C4-2B (cell line): Measurements from ENCODE around the gene ADAMTS9.

ENCODE experiments used
- H3K27ac ChIP-seq: fragments of 450-650 bp; 2 replicates; pipeline ENCODE4 v1.5.1; 2017
- ZFX ChIP-seq: fragments of 450-650 bp; IDR thresholded peaks from 2 replicates; pipeline ENCODE4 v1.6.1; 2017
- TF ChIP-seq, protein P1 (sequence below): fragments of 450-650 bp; conservative IDR thresholded peaks from 2 replicates; pipeline ENCODE4 v1.5.1; 2017; ENCODE audit warnings: mild to moderate bottlenecking

Gene ADAMTS9

DNA sequence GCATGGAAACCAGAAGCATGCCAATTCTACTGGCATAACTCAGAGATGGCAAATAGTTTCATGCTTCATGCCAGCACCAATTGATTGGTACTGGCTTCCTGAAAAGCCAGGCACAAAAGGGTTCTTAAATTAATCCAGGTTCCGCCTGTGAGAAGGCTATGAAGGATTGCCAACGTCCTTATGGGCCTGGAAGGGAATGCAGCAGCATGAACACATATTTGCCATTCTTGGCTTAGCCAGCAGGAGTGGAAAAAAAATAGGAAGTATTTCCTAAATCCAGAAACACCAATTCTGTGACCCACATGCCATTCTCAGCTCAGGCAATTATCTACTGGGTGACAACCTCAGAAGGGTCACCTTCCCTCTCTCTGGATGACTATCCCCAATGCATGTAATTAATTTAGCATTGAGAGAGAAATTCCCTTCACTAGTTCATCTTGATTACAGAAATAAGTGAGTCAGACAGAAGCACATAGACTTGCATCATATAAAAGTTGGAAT lies 36.0 kb downstream of the ADAMTS9 start:
- TF ChIP-seq, protein P1, sequence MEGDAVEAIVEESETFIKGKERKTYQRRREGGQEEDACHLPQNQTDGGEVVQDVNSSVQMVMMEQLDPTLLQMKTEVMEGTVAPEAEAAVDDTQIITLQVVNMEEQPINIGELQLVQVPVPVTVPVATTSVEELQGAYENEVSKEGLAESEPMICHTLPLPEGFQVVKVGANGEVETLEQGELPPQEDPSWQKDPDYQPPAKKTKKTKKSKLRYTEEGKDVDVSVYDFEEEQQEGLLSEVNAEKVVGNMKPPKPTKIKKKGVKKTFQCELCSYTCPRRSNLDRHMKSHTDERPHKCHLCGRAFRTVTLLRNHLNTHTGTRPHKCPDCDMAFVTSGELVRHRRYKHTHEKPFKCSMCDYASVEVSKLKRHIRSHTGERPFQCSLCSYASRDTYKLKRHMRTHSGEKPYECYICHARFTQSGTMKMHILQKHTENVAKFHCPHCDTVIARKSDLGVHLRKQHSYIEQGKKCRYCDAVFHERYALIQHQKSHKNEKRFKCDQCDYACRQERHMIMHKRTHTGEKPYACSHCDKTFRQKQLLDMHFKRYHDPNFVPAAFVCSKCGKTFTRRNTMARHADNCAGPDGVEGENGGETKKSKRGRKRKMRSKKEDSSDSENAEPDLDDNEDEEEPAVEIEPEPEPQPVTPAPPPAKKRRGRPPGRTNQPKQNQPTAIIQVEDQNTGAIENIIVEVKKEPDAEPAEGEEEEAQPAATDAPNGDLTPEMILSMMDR, result no peak
- no peak for TF ChIP-seq ZFX
- H3K27ac ChIP-seq, result no peak overlapping the region

DNA sequence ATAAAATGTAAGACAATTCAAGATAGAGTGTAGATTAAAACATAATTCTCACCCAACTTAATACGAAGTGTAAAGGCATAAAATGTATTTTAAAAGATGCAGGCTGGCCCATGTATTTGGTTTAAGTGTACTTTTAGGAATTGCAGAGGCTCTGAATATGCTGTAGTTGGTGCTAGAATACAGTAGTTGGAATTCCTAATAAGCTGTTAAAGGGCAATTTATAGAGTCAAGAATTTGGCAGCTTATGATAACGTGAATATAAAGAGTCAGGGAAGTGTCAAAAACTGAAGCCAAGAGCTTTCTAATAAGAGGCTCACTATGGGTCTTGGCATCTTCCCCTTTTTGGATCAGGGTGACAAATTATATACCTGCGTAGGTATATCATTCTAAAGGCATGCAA lies 36.5 kb downstream of the ADAMTS9 start:
- no peak overlapping the region for H3K27ac ChIP-seq
- TF ChIP-seq, protein P1, result no peak
- TF ChIP-seq ZFX, result no peak

DNA sequence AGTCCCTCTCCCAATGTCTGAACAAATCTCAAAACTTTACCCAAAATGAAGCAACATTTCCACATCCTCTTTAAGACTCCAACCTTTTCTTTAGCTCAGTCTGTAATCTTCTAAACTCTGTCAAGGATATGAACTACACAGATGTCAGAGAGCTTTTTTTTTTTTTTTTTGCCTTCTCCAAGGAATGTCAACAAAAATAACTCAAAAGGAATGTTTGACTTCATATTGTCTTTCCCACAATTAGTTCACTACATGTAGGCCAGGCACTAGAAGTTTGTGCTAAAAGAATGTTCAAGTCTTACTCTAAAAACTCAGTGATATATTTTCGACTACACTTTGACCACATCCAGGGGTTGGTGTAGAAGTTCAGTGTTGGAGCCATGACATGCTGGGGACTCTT lies 37.1 kb downstream of the ADAMTS9 start:
- H3K27ac ChIP-seq, result no peak overlapping the region
- TF ChIP-seq ZFX, result no peak

DNA sequence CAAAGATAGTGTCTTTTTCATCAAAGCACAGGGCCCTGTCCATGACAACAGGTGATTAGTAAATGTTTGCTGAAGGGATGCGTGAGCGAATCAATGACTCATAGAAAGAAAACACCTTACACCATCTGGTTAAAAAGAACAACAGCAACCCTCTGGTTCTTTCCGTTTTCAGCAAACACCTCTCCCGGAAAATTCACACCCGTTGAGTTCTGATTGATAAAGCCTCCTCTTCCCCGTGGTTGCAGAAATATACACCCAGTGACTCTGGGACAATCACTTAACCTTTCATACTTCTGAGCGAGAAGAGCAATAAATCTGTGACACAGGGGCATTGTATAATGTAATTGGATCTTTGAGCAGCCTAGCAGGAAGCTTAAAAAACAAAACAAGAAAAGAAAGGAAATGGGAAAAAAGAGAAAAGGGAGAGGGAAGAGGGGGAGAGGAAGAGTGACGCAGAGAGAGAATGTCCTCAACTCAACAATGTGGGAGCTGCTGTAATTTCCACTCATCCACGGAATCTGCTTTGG lies 37.6 kb downstream of the ADAMTS9 start:
- TF ChIP-seq ZFX, result no peak
- TF ChIP-seq, protein P1, result no peak
- no peak overlapping the region for H3K27ac ChIP-seq

DNA sequence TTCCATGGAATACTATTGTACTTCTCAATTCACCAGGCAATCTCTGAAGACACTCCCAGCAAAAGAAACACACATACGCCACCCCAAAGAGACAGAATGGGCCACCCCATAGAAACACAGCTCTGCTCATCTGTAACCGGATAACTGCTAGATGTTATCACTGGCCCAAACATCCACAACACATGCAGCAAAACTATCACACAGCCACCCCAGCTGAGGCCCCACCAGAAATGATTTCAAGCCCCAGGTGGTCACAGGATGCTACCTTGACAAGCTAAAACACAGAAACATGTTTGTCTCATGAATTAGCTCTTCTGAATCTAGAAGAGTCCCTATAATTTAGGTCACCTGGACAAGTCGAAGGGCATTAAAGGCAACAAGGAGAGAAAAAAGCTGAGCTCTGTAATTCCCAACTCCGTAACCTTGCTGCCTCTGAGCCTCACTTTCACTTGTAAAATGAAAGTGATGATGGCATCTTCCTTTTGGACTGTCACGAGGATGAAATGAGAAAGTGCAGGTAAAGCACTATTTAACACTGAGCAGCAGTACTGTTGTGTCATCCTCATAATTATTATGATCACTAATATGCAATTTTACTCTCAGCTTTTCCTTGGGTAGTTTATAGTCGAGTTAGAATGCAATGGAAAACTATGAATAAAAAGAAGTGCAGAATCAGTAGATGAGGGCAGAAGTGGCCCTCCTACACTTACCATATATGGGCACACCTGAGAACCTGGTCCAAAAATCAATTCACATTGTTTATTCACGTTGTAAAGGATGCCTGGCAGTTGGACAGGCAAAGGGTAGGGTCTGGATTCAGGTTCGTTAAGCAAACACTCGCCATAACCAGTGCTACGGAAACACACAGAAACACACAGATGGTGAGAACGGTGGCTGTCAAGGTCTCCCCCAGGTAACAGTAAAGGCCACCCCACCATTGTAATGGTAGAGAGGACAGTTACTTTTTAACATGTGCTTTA lies 38.6 kb downstream of the ADAMTS9 start:
- H3K27ac ChIP-seq, result no peak overlapping the region
- TF ChIP-seq ZFX, result no peak
- TF ChIP-seq, protein P1, result no peak

DNA sequence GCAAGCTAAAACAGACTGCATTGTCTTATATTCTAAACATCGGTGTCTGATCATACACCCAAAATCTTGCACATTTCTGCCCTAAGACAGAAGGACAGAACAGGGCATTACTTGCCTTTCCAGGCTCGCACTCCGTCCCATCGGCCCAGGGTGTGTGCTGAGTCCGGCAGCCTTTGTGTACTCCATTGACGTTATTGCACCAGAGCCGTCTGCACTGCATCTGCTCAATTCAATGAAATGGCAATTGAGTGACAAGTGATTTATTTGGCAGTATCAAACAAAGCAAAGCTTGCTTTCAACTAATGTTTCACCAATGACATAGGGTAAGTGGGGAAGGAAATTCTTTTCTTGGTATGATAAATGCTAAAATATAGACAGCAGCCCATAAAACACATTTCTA lies 40.0 kb downstream of the ADAMTS9 start:
- no peak overlapping the region for H3K27ac ChIP-seq
- TF ChIP-seq ZFX, result no peak
- TF ChIP-seq, protein P1, result no peak

DNA sequence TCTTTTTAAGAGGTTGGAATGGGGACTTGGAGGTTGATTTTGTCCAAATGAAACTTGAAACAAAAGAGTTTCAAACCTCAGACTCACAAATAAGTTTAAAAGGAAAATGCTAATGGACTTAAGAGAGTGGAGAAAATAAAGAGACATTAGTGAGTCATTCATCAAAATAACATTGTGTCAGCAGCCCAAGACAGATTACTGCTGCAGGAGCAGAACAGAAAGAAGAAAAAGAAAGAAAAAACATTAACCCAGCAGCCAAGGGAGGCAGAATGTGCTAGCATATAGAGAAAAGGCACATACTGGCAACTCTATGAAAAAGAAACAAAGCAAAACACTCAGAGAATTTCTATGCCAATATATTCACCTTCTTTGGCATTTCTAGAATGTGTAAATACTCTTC lies 42.6 kb downstream of the ADAMTS9 start:
- TF ChIP-seq, protein P1, result no peak
- no peak for TF ChIP-seq ZFX

More for the DNA sequence above, 42.6 kb downstream of the ADAMTS9 start:
- H3K27ac ChIP-seq, result no peak overlapping the region
